Ascending aorta (tissue), 2 donors: Measurements from ENCODE around the gene MMP27. TPM values are rescaled to one million over a fixed set of nuclear protein-coding genes. Genes with fewer than 3 reads are reported as not detected.

Source experiments
- DNase-seq, 2 donors: peaks; one replicate each; pipeline ENCODE4 v3.0.0-alpha.2; 2019; ENCODE audit warnings: low spot score in 2 of 2
- H3K27ac ChIP-seq, 2 donors: fragments of 200-600 bp; sonication (generic); one replicate each; pipeline ENCODE4 v1.5.1; 2016 to 2017; ENCODE audit warnings: mild to moderate bottlenecking in 1 of 2
- H3K27me3 ChIP-seq: fragments of 200-600 bp; sonication (generic); one replicate; pipeline ENCODE4 v1.5.1; 2017
- H3K36me3 ChIP-seq, 2 donors: fragments of 200-600 bp; sonication (generic); one replicate each; pipeline ENCODE4 v1.5.1; 2016
- H3K4me1 ChIP-seq, 2 donors: fragments of 200-600 bp; sonication (generic); one replicate each; pipeline ENCODE4 v1.5.1; 2016 to 2017; ENCODE audit warnings: mild to moderate bottlenecking in 1 of 2
- H3K4me3 ChIP-seq, 2 donors: fragments of 200-600 bp; sonication (generic); one replicate each; pipeline ENCODE4 v1.5.1; 2016 to 2017; ENCODE audit warnings: mild to moderate bottlenecking in 1 of 2
- H3K9me3 ChIP-seq, 2 donors: fragments of 200-600 bp; sonication (generic); one replicate each; pipeline ENCODE4 v1.5.1; 2016
- CTCF ChIP-seq, 3 experiments: fragments of 200-600 bp in 2 of 3; fragments of 450-650 bp in 1 of 3; sonication (generic) in 2 of 3; IDR thresholded peaks; one replicate each; pipeline ENCODE4 v1.5.1; 2016 to 2019; ENCODE audit warnings: antibody characterized with exemption in 3 of 3, mild to moderate bottlenecking in 1 of 3, moderate library complexity in 1 of 3
- intact Hi-C: fragments of 100-400 bp; cut with DNase I; formaldehyde crosslinking; loops from one replicate; pipeline ENCODE4 v1.15.1; 2023
- total RNA-seq: library from RNA; depleted of rRNA; stranded (reverse); fragments of >200 nt; gene quantifications from one replicate; pipeline ENCODE4 v1.1.0, GENCODE V29; 2016

MMP27 gene
- total RNA-seq, 1 donor from 2014 or later: not detected

- Histone ChIP-seq H3K9me3 (no peaks in the 10 kb centered on the region), H3K27me3 (no peaks in the 10 kb centered on the region), H3K4me3 (no peak overlapping the region), H3K36me3 (no peaks in the 10 kb centered on the region), H3K4me1 (no peaks in the 10 kb centered on the region), H3K27ac (no peak overlapping the region)
- no peak for DNase-seq
- intact Hi-C loops: no loop called here
- TF ChIP-seq CTCF (IDR thresholded peaks at IDR 0.05): no peak
These were observed 3.8 kb upstream of the MMP27 start for GRCh38 chr11:102709201-102709945.

GRCh38 chr11:102708654-102709053, 3.1 kb upstream of the MMP27 start:
- intact Hi-C loops: no loop called here
- DNase-seq: no peak
- Histone ChIP-seq H3K36me3 (no peaks in the 10 kb centered on the region), H3K27me3 (no peaks in the 10 kb centered on the region), H3K27ac (no peak overlapping the region), H3K9me3 (no peaks in the 10 kb centered on the region), H3K4me3 (no peak overlapping the region), H3K4me1 (no peaks in the 10 kb centered on the region)
- no peak for TF ChIP-seq CTCF (IDR thresholded peaks at IDR 0.05)

- Histone ChIP-seq H3K9me3 (no peaks in the 10 kb centered on the region), H3K4me3 (no peak overlapping the region), H3K27me3 (no peaks in the 10 kb centered on the region), H3K4me1 (no peaks in the 10 kb centered on the region), H3K36me3 (no peaks in the 10 kb centered on the region), H3K27ac (no peak overlapping the region)
- no peak for TF ChIP-seq CTCF (IDR thresholded peaks at IDR 0.05)
- intact Hi-C loops: no loop called here
- DNase-seq: no peak
These were observed 728 bp downstream of the MMP27 start for GRCh38 chr11:102704841-102705240.

- TF ChIP-seq CTCF (IDR thresholded peaks at IDR 0.05): no peak
These were observed 1.6 kb downstream of the MMP27 start for GRCh38 chr11:102703826-102704493.

GRCh38 chr11:102695201-102695600, 10.4 kb downstream of the MMP27 start:
- no peak for DNase-seq
- no peak for TF ChIP-seq CTCF (IDR thresholded peaks at IDR 0.05)
- intact Hi-C loops: no loop called here

More at GRCh38 chr11:102703826-102704493, 1.6 kb downstream of the MMP27 start:
- no peaks in the 10 kb centered on the region for H3K4me1 ChIP-seq
- no peaks in the 10 kb centered on the region for H3K9me3 ChIP-seq
- H3K36me3 ChIP-seq: no peaks in the 10 kb centered on the region
- intact Hi-C loops: no loop called here
- H3K27ac ChIP-seq: no peak overlapping the region
- DNase-seq: no peak
- H3K27me3 ChIP-seq: no peaks in the 10 kb centered on the region
- H3K4me3 ChIP-seq: no peak overlapping the region

More at GRCh38 chr11:102695201-102695600, 10.4 kb downstream of the MMP27 start:
- H3K9me3 ChIP-seq: no peaks in the 10 kb centered on the region
- no peaks in the 10 kb centered on the region for H3K4me1 ChIP-seq
- H3K27ac ChIP-seq: no peak overlapping the region
- no peaks in the 10 kb centered on the region for H3K27me3 ChIP-seq
- H3K36me3 ChIP-seq: no peaks in the 10 kb centered on the region
- no peak overlapping the region for H3K4me3 ChIP-seq
